ENCODE results near the gene SPACA6. TPM values are rescaled to one million over a fixed set of nuclear protein-coding genes. Genes with fewer than 3 reads are reported as not detected.

The SPACA6 gene
- total RNA-seq, 1 donor from 2014 or later, result 62.5 TPM

GRCh38 chr19:51691074-51691583, 2.0 kb upstream of the SPACA6 start:
- no peak overlapping the region for H2AFZ ChIP-seq (ENCODE audit: low read depth, low read length)
- peaks cover 25% of the 10 kb centered on the region for H3K36me3 Mint-ChIP-seq (ENCODE audit: low read depth, unreplicated experiment)
- H3K4me3 ChIP-seq (ENCODE audit: insufficient read depth, low read depth, low read length), result peak overlapping the region; percentile 89
- FAIRE-seq (no peak), DNase-seq (ENCODE audit: low read depth) (peak; percentile 70)
- H3K4me1 ChIP-seq (ENCODE audit: insufficient read depth, low read length), result peaks cover 30% of the 10 kb centered on the region
- no peaks in the 10 kb centered on the region for H3K27me3 Mint-ChIP-seq (ENCODE audit: low read depth, unreplicated experiment)
- H3K9me3 Mint-ChIP-seq (ENCODE audit: unreplicated experiment), result no peaks in the 10 kb centered on the region
- H3K27me3 ChIP-seq (ENCODE audit: insufficient read depth, low read length), result no peaks in the 10 kb centered on the region
- H3K4me2 ChIP-seq (ENCODE audit: low read length), result peak overlapping the region; percentile 100
- no peaks in the 10 kb centered on the region for H3K9me3 ChIP-seq (ENCODE audit: insufficient read depth, low read depth, low read length)
- peak overlapping the region; percentile 89 for H3K27ac ChIP-seq (ENCODE audit: low read depth, low read length)
- H3K79me2 ChIP-seq (ENCODE audit: insufficient read depth, low read length), result peaks cover 80% of the 10 kb centered on the region
- H4K20me1 ChIP-seq (ENCODE audit: insufficient read depth, low read length), result peaks cover 61% of the 10 kb centered on the region
- H3K4me1 Mint-ChIP-seq (ENCODE audit: low read depth, unreplicated experiment), result peaks cover 43% of the 10 kb centered on the region
- H3K4me3 Mint-ChIP-seq (ENCODE audit: unreplicated experiment), result peak overlapping the region; percentile 90
- TF ChIP-seq EZH2 (IDR thresholded peaks at IDR 0.05; ENCODE audit: insufficient read depth, low read length), result no peak
- H3K27ac Mint-ChIP-seq (ENCODE audit: unreplicated experiment), result peak overlapping the region; percentile 82
- peaks cover 12% of the 10 kb centered on the region for H3K36me3 ChIP-seq (ENCODE audit: insufficient read depth, low read length)
- H3K9ac ChIP-seq (ENCODE audit: low read length), result peak overlapping the region; percentile 96

- H3K4me3 ChIP-seq (ENCODE audit: insufficient read depth, low read depth, low read length), result peak overlapping the region; percentile 89
Observed at GRCh38 chr19:51691584-51692428, 1.3 kb upstream of the SPACA6 start.

More at GRCh38 chr19:51691584-51692428, 1.3 kb upstream of the SPACA6 start:
- H3K9me3 Mint-ChIP-seq (ENCODE audit: unreplicated experiment), result no peaks in the 10 kb centered on the region
- peaks cover 68% of the 10 kb centered on the region for H4K20me1 ChIP-seq (ENCODE audit: insufficient read depth, low read length)
- TF ChIP-seq CTCF (IDR thresholded peaks at IDR 0.05; ENCODE audit: insufficient read depth, low read depth, low read length), result no peak
- TF ChIP-seq EZH2 (IDR thresholded peaks at IDR 0.05; ENCODE audit: insufficient read depth, low read length), result no peak
- DNase-seq (ENCODE audit: low read depth), result no peak
- H2AFZ ChIP-seq (ENCODE audit: low read depth, low read length), result no peak overlapping the region
- H3K27ac Mint-ChIP-seq (ENCODE audit: unreplicated experiment), result peak overlapping the region; percentile 82
- peak overlapping the region; percentile 100 for H3K4me2 ChIP-seq (ENCODE audit: low read length)
- peaks cover 28% of the 10 kb centered on the region for H3K36me3 Mint-ChIP-seq (ENCODE audit: low read depth, unreplicated experiment)
- H3K27me3 ChIP-seq (ENCODE audit: insufficient read depth, low read length), result no peaks in the 10 kb centered on the region
- no peaks in the 10 kb centered on the region for H3K9me3 ChIP-seq (ENCODE audit: insufficient read depth, low read depth, low read length)
- H3K79me2 ChIP-seq (ENCODE audit: insufficient read depth, low read length), result peaks cover 87% of the 10 kb centered on the region
- H3K27me3 Mint-ChIP-seq (ENCODE audit: low read depth, unreplicated experiment), result no peaks in the 10 kb centered on the region
- H3K4me3 Mint-ChIP-seq (ENCODE audit: unreplicated experiment), result peak overlapping the region; percentile 90
- peaks cover 38% of the 10 kb centered on the region for H3K4me1 Mint-ChIP-seq (ENCODE audit: low read depth, unreplicated experiment)
- H3K9ac ChIP-seq (ENCODE audit: low read length), result peak overlapping the region; percentile 96
- H3K36me3 ChIP-seq (ENCODE audit: insufficient read depth, low read length), result peaks cover 14% of the 10 kb centered on the region
- FAIRE-seq, result no peak
- peaks cover 30% of the 10 kb centered on the region for H3K4me1 ChIP-seq (ENCODE audit: insufficient read depth, low read length)
- peak overlapping the region; percentile 89 for H3K27ac ChIP-seq (ENCODE audit: low read depth, low read length)

All from astrocyte (in vitro differentiated cells and primary cell).